NCI-H226 (cell line): ENCODE measurements around the gene ZNF222.

Experiments
- DNase-seq: peaks from one replicate; pipeline ENCODE4 v3.0.0-alpha.2; 2015

Gene ZNF222

GRCh38 chr19:44055870-44056269 lies 30.7 kb downstream of the ZNF222 start:
- no peak for DNase-seq

GRCh38 chr19:44059229-44059628 lies 34.0 kb downstream of the ZNF222 start:
- no peak for DNase-seq

GRCh38 chr19:44061038-44061437 lies 35.9 kb downstream of the ZNF222 start:
- DNase-seq, result no peak

- DNase-seq, result no peak
These were observed 41.1 kb downstream of the ZNF222 start for GRCh38 chr19:44066305-44066704.

GRCh38 chr19:44069415-44069814 lies 44.2 kb downstream of the ZNF222 start:
- DNase-seq, result no peak

- DNase-seq, result peak; percentile 88
These were observed 46.8 kb downstream of the ZNF222 start, which contains the start of gene ZNF284 for GRCh38 chr19:44071824-44072542. Gene ZNF284, plus strand, starts transcription at chr19:44072159. Its CDS starts 4,231 bp downstream, at chr19:44076390.

- DNase-seq, result no peak
These were observed 47.6 kb downstream of the ZNF222 start for GRCh38 chr19:44072543-44073401.

GRCh38 chr19:44076325-44076724 lies 51.1 kb downstream of the ZNF222 start:
- no peak for DNase-seq
